HEK293 (cell line): ENCODE measurements around the gene RAC3.

Source experiments
- KLF1 ChIP-seq: fragments of 450-650 bp; formaldehyde crosslinking; IDR thresholded peaks from 2 replicates; pipeline ENCODE4 v1.5.1; 2016; ENCODE audit warnings: missing biosample characterization, missing genetic modification characterization
- KLF10 ChIP-seq: fragments of 450-650 bp; IDR thresholded peaks from 2 replicates; pipeline ENCODE4 v1.5.1; 2018; ENCODE audit warnings: missing biosample characterization, mild to moderate bottlenecking, missing genetic modification characterization
- PATZ1 ChIP-seq: fragments of 450-650 bp; formaldehyde crosslinking; IDR thresholded peaks from 2 replicates; pipeline ENCODE4 v1.5.1; 2016; ENCODE audit warnings: missing biosample characterization, missing genetic modification characterization
- PRDM4 ChIP-seq: fragments of 450-650 bp; formaldehyde crosslinking; IDR thresholded peaks from 2 replicates; pipeline ENCODE4 v1.5.1; 2017; ENCODE audit warnings: missing biosample characterization, missing genetic modification characterization
- PRDM6 ChIP-seq: fragments of 450-650 bp; formaldehyde crosslinking; IDR thresholded peaks from 2 replicates; pipeline ENCODE4 v1.5.1; 2017; ENCODE audit warnings: missing biosample characterization, missing genetic modification characterization
- RBAK ChIP-seq: fragments of 450-650 bp; formaldehyde crosslinking; IDR thresholded peaks from 2 replicates; pipeline ENCODE4 v1.5.1; 2016; ENCODE audit warnings: missing biosample characterization, missing genetic modification characterization
- SP7 ChIP-seq: fragments of 450-650 bp; formaldehyde crosslinking; IDR thresholded peaks from 2 replicates; pipeline ENCODE4 v1.5.1; 2016; ENCODE audit warnings: missing biosample characterization, missing genetic modification characterization
- TSHZ1 ChIP-seq: fragments of 450-650 bp; formaldehyde crosslinking; IDR thresholded peaks from 2 replicates; pipeline ENCODE4 v1.5.1; 2016; ENCODE audit warnings: missing biosample characterization, missing genetic modification characterization, borderline replicate concordance
- ZBTB48 ChIP-seq: fragments of 450-650 bp; formaldehyde crosslinking; IDR thresholded peaks from 2 replicates; pipeline ENCODE4 v1.5.1; 2016; ENCODE audit warnings: missing biosample characterization, missing genetic modification characterization
- ZNF112 ChIP-seq: fragments of 450-650 bp; formaldehyde crosslinking; IDR thresholded peaks from 2 replicates; pipeline ENCODE4 v1.5.0; 2017; ENCODE audit warnings: missing biosample characterization, missing genetic modification characterization
- ZNF175 ChIP-seq: fragments of 450-650 bp; formaldehyde crosslinking; IDR thresholded peaks from 2 replicates; pipeline ENCODE4 v1.5.1; 2016; ENCODE audit warnings: missing biosample characterization, missing genetic modification characterization
- ZNF19 ChIP-seq: fragments of 450-650 bp; formaldehyde crosslinking; IDR thresholded peaks from 2 replicates; pipeline ENCODE4; 2016; ENCODE audit warnings: missing biosample characterization, missing genetic modification characterization, low read depth
- ZNF23 ChIP-seq: fragments of 450-650 bp; formaldehyde crosslinking; IDR thresholded peaks from 2 replicates; pipeline ENCODE4 v1.5.1; 2016; ENCODE audit warnings: missing biosample characterization, missing genetic modification characterization, borderline replicate concordance
- ZNF280D ChIP-seq: fragments of 450-650 bp; formaldehyde crosslinking; IDR thresholded peaks from 2 replicates; pipeline ENCODE4 v1.5.1; 2016; ENCODE audit warnings: missing biosample characterization, missing genetic modification characterization
- ZNF302 ChIP-seq: fragments of 450-650 bp; formaldehyde crosslinking; IDR thresholded peaks from 2 replicates; pipeline ENCODE4 v1.5.1; 2016; ENCODE audit warnings: missing biosample characterization, missing genetic modification characterization, low read depth
- ZNF341 ChIP-seq: fragments of 450-650 bp; formaldehyde crosslinking; IDR thresholded peaks from 2 replicates; pipeline ENCODE4; 2016; ENCODE audit warnings: low read depth, missing biosample characterization, missing genetic modification characterization
- ZNF426 ChIP-seq: fragments of 450-650 bp; formaldehyde crosslinking; IDR thresholded peaks from 2 replicates; pipeline ENCODE4 v1.5.1; 2017; ENCODE audit warnings: missing biosample characterization, missing genetic modification characterization, mild to moderate bottlenecking, inconsistent platforms, moderate library complexity
- ZNF521 ChIP-seq: fragments of 450-650 bp; formaldehyde crosslinking; IDR thresholded peaks from 2 replicates; pipeline ENCODE4 v1.5.1; 2017; ENCODE audit warnings: missing biosample characterization, mild to moderate bottlenecking, missing genetic modification characterization
- ZNF621 ChIP-seq: fragments of 450-650 bp; formaldehyde crosslinking; IDR thresholded peaks from 2 replicates; pipeline ENCODE4 v1.5.1; 2017; ENCODE audit warnings: missing biosample characterization, missing genetic modification characterization
- ZNF707 ChIP-seq: fragments of 450-650 bp; formaldehyde crosslinking; IDR thresholded peaks from 2 replicates; pipeline ENCODE4 v1.5.1; 2016; ENCODE audit warnings: missing biosample characterization, missing genetic modification characterization
- ZNF76 ChIP-seq: fragments of 450-650 bp; formaldehyde crosslinking; IDR thresholded peaks from 2 replicates; pipeline ENCODE4; 2016; ENCODE audit warnings: low read depth, missing biosample characterization, missing genetic modification characterization, borderline replicate concordance
- ZNF830 ChIP-seq: fragments of 450-650 bp; IDR thresholded peaks from 2 replicates; pipeline ENCODE4 v1.5.0; 2018; ENCODE audit warnings: missing biosample characterization, missing genetic modification characterization, low read depth, mild to moderate bottlenecking, moderate library complexity
- ZSCAN16 ChIP-seq: fragments of 450-650 bp; formaldehyde crosslinking; IDR thresholded peaks from 2 replicates; pipeline ENCODE4 v1.5.1; 2016; ENCODE audit warnings: missing biosample characterization, missing genetic modification characterization
- ZSCAN5A ChIP-seq: fragments of 450-650 bp; formaldehyde crosslinking; IDR thresholded peaks from 2 replicates; pipeline ENCODE4 v1.5.1; 2016; ENCODE audit warnings: missing biosample characterization, missing genetic modification characterization
- ZXDB ChIP-seq: fragments of 450-650 bp; formaldehyde crosslinking; IDR thresholded peaks from 2 replicates; pipeline ENCODE4 v1.5.1; 2016; ENCODE audit warnings: missing biosample characterization, missing genetic modification characterization

Gene RAC3

GRCh38 chr17:82022310-82022980 is 9.0 kb upstream of the RAC3 start, which contains the start of gene CENPX (continued):
- TF ChIP-seq ZSCAN5A (peak; percentile 36; the same call in 1 of the 2 replicates), ZSCAN16 (0 out of 2 replicates have a peak, but pooled peaks have one; percentile 15), SP7 (tag by site-specific recombination) (peak; percentile 57), ZXDB (peak; percentile 76), ZNF707 (tag by site-specific recombination) (no peak), TSHZ1 (tag by site-specific recombination) (peak; percentile 29; the same call in 1 of the 2 replicates), ZNF521 (no peak), ZNF112 (tag by site-specific recombination) (no peak), ZNF830 (no peak), ZNF341 (tag by site-specific recombination) (no peak), ZNF426 (tag by site-specific recombination) (no peak), ZNF23 (tag by site-specific recombination) (no peak), ZNF19 (tag by site-specific recombination) (no peak), ZNF76 (tag by site-specific recombination) (no peak; the same call in 1 of the 2 replicates), KLF1 (no peak), PATZ1 (tag by site-specific recombination) (peak; percentile 75; the same call in 1 of the 2 replicates), ZNF621 (no peak), RBAK (tag by site-specific recombination) (no peak), ZNF302 (no peak), ZNF175 (no peak), ZNF280D (no peak), PRDM6 (tag by site-specific recombination) (no peak), ZBTB48 (tag by site-specific recombination) (0 out of 2 replicates have a peak, but pooled peaks have one; percentile 33), KLF10 (tag by site-specific recombination) (no peak), PRDM4 (tag by site-specific recombination) (peak; percentile 43; the same call in 1 of the 2 replicates)
